COR-L47 (cell line): ENCODE data around the gene FAM131B.
"Not testable (repeated sequence)": the region's sequence is repeated elsewhere in the genome, so short reads cannot be mapped to it uniquely, and the experiment has no call there.

Experiments
- DNase-seq: peaks from one replicate; lab custom pipeline; 2025; lab: John Stamatoyannopoulos, UW

The FAM131B gene

GRCh38 chr7:143394777-143395176 is 32.3 kb upstream of the FAM131B start:
- DNase-seq = no peak

- DNase-seq = no peak
These were observed 31.6 kb upstream of the FAM131B start for GRCh38 chr7:143394068-143394467.

- no peak for DNase-seq
These were observed 30.9 kb upstream of the FAM131B start for GRCh38 chr7:143393267-143394041.

DNA sequence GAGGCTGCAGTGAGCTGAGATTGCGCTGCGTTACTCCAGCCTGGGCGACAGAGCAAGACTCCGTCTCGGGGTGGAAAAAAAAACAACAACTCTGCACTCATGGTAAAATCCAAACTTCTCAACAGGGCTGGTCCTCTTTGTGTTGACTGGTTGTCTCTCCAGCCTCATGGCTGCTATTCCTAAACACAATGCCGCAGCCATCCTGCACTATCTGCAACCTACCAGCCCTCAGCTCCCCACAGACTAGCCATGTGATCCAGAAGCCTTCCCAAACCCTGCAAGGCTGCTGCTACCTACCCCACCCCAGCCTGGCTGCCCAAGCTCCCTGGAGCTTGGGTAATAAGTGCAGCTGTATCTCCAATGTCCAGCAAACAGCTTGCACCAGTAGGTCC is 30.4 kb upstream of the FAM131B start:
- DNase-seq = no peak

GRCh38 chr7:143392427-143392826 is 29.9 kb upstream of the FAM131B start:
- DNase-seq = not testable (repeated sequence)

GRCh38 chr7:143391462-143392404 is 29.2 kb upstream of the FAM131B start:
- DNase-seq = no peak

GRCh38 chr7:143390773-143391317 is 28.3 kb upstream of the FAM131B start:
- no peak for DNase-seq

- no peak for DNase-seq
These were observed 27.7 kb upstream of the FAM131B start for GRCh38 chr7:143390104-143390772.

- DNase-seq = no peak
These were observed 27.0 kb upstream of the FAM131B start for GRCh38 chr7:143389316-143390103.

DNA sequence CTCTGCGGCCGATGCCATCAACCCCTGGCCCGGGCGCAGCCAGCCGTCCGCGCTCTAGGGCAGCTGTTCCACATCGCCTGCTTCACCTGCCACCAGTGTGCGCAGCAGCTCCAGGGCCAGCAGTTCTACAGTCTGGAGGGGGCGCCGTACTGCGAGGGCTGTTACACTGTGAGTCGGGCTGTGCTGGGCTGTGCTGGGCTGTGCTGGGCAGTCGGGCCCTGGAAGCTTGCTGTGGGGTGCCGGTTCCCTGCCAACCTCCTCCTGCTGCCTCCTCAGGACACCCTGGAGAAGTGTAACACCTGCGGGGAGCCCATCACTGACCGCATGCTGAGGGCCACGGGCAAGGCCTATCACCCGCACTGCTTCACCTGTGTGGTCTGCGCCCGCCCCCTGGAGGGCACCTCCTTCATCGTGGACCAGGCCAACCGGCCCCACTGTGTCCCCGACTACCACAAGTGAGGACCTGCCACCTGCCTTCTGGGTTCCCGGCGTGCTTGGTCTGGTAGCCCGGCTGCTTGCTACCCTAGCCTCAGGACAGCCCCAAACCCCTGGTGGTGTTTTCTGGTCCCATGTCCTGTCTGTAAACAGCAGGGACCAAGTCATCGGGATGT is 26.1 kb upstream of the FAM131B start:
- DNase-seq = no peak

DNA sequence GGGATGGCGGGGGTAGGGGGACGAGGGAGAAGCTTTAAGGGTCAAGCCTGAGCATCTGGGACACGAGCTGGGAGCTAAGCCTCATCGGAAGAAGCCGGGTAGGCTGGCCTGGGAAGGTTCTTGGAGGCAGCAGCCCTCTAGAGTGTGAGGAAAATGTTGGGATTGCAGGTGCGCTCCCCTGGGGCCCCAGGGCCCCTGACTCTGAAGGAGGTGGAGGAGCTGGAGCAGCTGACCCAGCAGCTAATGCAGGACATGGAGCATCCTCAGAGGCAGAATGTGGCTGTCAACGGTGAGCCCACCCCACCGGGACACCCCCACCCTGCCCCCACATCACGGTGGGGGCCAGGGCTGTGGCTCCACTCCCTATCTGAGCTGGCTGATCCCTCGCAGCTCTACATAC is 25.5 kb upstream of the FAM131B start:
- no peak for DNase-seq

- no peak for DNase-seq
These were observed 24.9 kb upstream of the FAM131B start for GRCh38 chr7:143387156-143387975.

DNA sequence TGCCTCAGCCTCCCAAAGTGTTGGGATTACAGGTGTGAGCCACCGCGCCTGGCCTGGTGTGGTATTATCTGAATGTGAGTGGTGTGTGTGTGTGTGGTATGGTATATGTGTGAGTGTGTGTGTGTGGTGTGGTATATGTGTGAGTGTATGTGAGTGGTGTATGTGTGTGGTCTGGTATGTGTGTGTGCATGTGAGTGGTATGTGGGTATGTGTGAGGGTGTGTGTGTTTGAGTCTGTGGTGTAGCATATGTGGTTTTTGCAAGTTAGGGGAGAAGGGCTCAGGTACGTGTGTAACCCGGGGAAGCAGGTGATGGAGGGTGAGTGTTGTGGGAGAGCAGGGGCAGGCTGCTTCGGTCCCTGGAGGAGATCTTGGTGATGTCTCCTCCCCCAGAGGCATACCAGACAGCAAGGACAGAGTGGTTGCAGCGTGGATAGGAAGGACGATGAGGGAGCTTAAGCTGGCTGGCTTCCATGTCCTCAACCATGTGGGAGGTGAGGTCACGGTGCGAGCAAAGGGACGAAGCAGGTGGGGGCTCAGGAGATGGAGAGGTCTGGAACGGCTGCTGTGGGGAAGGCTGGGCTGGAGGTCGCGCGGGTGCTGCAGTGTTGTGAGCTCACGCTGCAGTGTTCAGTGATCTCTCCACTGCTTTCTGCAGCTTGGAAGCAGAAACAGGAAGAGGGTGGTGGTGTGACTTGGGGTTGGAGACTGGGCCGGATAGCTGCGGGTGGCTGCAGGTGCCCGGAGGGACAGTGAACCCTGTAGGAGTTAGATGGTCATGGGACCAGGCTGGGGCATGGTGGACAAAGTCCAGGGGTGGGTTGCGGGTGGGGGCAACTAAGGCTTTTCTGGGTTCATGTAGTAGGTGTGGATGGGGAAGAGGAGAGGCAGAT is 23.6 kb upstream of the FAM131B start:
- no peak for DNase-seq

- DNase-seq = no peak
These were observed 22.4 kb upstream of the FAM131B start for GRCh38 chr7:143384661-143385631.

DNA sequence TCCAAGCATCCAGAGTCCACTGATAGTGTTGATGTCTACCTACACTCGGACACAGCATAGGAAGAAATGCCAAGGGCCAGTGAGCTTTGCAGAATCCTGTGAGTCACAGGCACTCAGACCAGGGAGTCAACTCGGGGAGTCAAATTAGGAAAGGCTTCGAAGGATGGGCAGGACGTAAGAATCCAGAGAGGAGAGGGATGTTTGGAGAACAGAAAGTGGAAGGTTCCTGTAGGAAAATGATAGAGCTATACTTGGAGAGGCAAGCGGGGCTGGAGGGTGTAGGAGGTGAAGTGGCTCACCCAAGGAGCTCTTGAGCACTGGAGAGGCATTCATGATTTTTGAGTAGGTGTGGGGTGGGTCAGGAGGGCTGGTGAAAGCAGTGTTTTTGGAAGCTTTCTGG is 21.6 kb upstream of the FAM131B start:
- no peak for DNase-seq

GRCh38 chr7:143383642-143383957 is 21.1 kb upstream of the FAM131B start:
- no peak for DNase-seq

DNA sequence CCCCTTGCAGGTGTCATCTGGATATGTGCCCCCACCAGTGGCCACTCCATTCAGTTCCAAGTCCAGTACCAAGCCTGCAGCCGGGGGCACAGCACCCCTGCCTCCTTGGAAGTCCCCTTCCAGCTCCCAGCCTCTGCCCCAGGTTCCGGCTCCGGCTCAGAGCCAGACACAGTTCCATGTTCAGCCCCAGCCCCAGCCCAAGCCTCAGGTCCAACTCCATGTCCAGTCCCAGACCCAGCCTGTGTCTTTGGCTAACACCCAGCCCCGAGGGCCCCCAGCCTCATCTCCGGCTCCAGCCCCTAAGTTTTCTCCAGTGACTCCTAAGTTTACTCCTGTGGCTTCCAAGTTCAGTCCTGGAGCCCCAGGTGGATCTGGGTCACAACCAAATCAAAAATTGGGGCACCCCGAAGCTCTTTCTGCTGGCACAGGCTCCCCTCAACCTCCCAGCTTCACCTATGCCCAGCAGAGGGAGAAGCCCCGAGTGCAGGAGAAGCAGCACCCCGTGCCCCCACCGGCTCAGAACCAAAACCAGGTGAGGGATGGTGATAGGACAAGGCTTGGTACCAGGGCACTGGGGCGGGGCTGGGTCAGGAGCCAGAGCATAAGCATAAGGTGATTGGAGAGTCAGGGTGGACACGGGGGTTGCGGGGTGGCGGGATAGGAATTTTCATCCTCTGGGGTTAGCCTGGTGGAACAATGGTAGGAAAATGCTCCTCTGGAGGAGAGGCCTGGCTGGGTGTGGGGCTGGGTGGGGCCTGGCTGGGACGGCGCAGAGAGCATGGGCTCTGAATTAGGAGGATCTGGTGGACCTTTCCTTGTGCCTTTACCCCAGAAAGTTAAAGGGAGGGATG is 20.5 kb upstream of the FAM131B start:
- DNase-seq = no peak
